ENCODE measurements around the gene VTI1B.

- no peak for TF ChIP-seq CTCF (IDR thresholded peaks at IDR 0.05)
- TF ChIP-seq POLR2A (IDR thresholded peaks at IDR 0.05) = no peak
Observed at GRCh38 chr14:67609642-67610310, 64.7 kb downstream of the VTI1B start.

All from uterus (tissue), 2 donors.